GM12878 (cell line): ENCODE results near the gene TOP1. TPM values are rescaled to one million over a fixed set of nuclear protein-coding genes. Genes with fewer than 3 reads are reported as not detected.

Source experiments
- ATAC-seq: fragments of 200-7000 bp; cut with Tn5 transposase; 3 replicates; pipeline ENCODE4 v1.9.1; 2020; ENCODE audit warnings: mild to moderate bottlenecking, moderate library complexity
- BruUV-seq: library from RNA; stranded (reverse); fragments of 400-500 nt; replicated peaks from 2 replicates; lab custom pipeline; 2021; lab: Mats Ljungman, UMichigan
- CTCF ChIA-PET: fragments of 300-600 bp; sonication (Branson Sonifier 250); formaldehyde crosslinking; extraction: SDS; loops from one replicate; lab custom pipeline; 2021; ENCODE audit warnings: inconsistent platforms; lab: Yijun Ruan, JAX
- POLR2A ChIA-PET: fragments of 350-600 bp; formaldehyde crosslinking; extraction: SDS; loops from one replicate; lab custom pipeline; 2021; ENCODE audit warnings: inconsistent platforms; lab: Charles Lee
- RAD21 ChIA-PET: fragments of 300-600 bp; sonication (Branson Sonifier 250); formaldehyde crosslinking; loops from one replicate; lab custom pipeline; 2023; ENCODE audit warnings: antibody characterized with exemption; ENCODE audit not compliant: unreplicated experiment; lab: Charles Lee
- SMC1A ChIA-PET: fragments of 300-600 bp; sonication (Branson Sonifier 250); formaldehyde crosslinking; loops from one replicate; lab custom pipeline; 2023; ENCODE audit not compliant: unreplicated experiment, uncharacterized antibody; lab: Charles Lee
- DNase-seq: peaks from one replicate; pipeline ENCODE4 v3.0.0-alpha.2; 2011; ENCODE audit warnings: low read depth, low spot score
- FAIRE-seq: peaks from 3 replicates; lab custom pipeline; 2011; peaks lifted over from hg19 to GRCh38; lab: Jason Lieb, UNC
- H2AFZ ChIP-seq: 2 replicates; pipeline ENCODE4 v1.6.0; 2011; ENCODE audit warnings: low read depth, low read length, control low read depth; ENCODE audit not compliant: control insufficient read depth
- H3K27ac ChIP-seq: 2 replicates; pipeline ENCODE4 v1.5.1; 2011; ENCODE audit warnings: control low read depth; ENCODE audit not compliant: control insufficient read depth, insufficient read depth
- H3K27me3 ChIP-seq, 2 experiments: replicated peaks in 1 of 2; 2 replicates each; pipeline versions ENCODE4 v1.6.0 to v1.6.1; 2011; ENCODE audit warnings: low read length in 1 of 2; ENCODE audit not compliant: control insufficient read depth in 2 of 2, insufficient read depth in 2 of 2
- H3K36me3 ChIP-seq, 2 experiments: 2 replicates each; pipeline ENCODE4 v1.5.1; 2011; ENCODE audit warnings: low read length in 1 of 2; ENCODE audit not compliant: control insufficient read depth in 2 of 2, insufficient read depth in 2 of 2
- H3K4me1 ChIP-seq: 2 replicates; pipeline ENCODE4 v1.6.1; 2011; ENCODE audit warnings: mild to moderate bottlenecking, low read length, moderate library complexity, mixed read lengths; ENCODE audit not compliant: control insufficient read depth, insufficient read depth
- H3K4me2 ChIP-seq: 2 replicates; pipeline ENCODE4 v1.6.0; 2011; ENCODE audit warnings: control low read depth; ENCODE audit not compliant: control insufficient read depth, insufficient read depth
- H3K4me3 ChIP-seq: fragments of 200-600 bp; sonication (generic); 2 replicates; pipeline ENCODE4 v1.5.1; 2016
- H3K79me2 ChIP-seq: 2 replicates; pipeline ENCODE4 v1.6.0; 2011; ENCODE audit warnings: low read length; ENCODE audit not compliant: control insufficient read depth, insufficient read depth
- H3K9ac ChIP-seq: 2 replicates; pipeline ENCODE4 v1.8.0; 2011; ENCODE audit warnings: low read length, control low read depth, mixed read lengths; ENCODE audit not compliant: control insufficient read depth, insufficient read depth
- H3K9me3 ChIP-seq: replicated peaks from 3 replicates; pipeline ENCODE4 v1.5.1; 2011; ENCODE audit warnings: mild to moderate bottlenecking, low read length; ENCODE audit not compliant: control insufficient read depth, insufficient read depth
- H4K20me1 ChIP-seq: 2 replicates; pipeline ENCODE4 v1.6.0; 2011; ENCODE audit not compliant: control insufficient read depth, insufficient read depth
- BCL11A ChIP-seq: IDR thresholded peaks from 2 replicates; pipeline ENCODE4 v1.6.1; 2011; ENCODE audit warnings: low read depth, low read length
- BRCA1 ChIP-seq: IDR thresholded peaks from 2 replicates; pipeline ENCODE4 v1.6.1; 2011; ENCODE audit warnings: low read depth, low read length, improper control_type of control experiment
- CHD1 ChIP-seq: IDR thresholded peaks from 2 replicates; pipeline ENCODE4 v1.6.1; 2012; ENCODE audit warnings: low read depth, low read length, improper control_type of control experiment
- ETV6 ChIP-seq, 2 experiments: fragments of 450-650 bp in 1 of 2; IDR thresholded peaks in 1 of 2; conservative IDR thresholded peaks in 1 of 2; 2 replicates each; pipeline ENCODE4 v1.6.1; 2014; ENCODE audit warnings: antibody characterized with exemption in 1 of 2, borderline replicate concordance in 1 of 2, low read depth in 1 of 2, mild to moderate bottlenecking in 1 of 2, moderate library complexity in 1 of 2
- HDAC2 ChIP-seq: fragments of 200-600 bp; sonication (generic); IDR thresholded peaks from 2 replicates; pipeline ENCODE4 v1.6.1; 2017
- NBN ChIP-seq: fragments of 450-650 bp; IDR thresholded peaks from 2 replicates; pipeline ENCODE4 v1.6.1; 2016
- POLR2A ChIP-seq: IDR thresholded peaks from 2 replicates; pipeline ENCODE4 v1.6.1; 2011; ENCODE audit warnings: low read depth, mild to moderate bottlenecking, low read length
- POLR2AphosphoS5 ChIP-seq: IDR thresholded peaks from 2 replicates; pipeline ENCODE4 v1.6.1; 2011; ENCODE audit warnings: mild to moderate bottlenecking, low read length, inconsistent platforms
- SMARCA5 ChIP-seq: fragments of 450-650 bp; IDR thresholded peaks from 2 replicates; pipeline ENCODE4 v1.6.1; 2017; ENCODE audit warnings: mild to moderate bottlenecking
- SMC3 ChIP-seq: IDR thresholded peaks from 2 replicates; pipeline ENCODE4 v1.6.1; 2011; ENCODE audit warnings: low read length, improper control_type of control experiment, borderline replicate concordance
- SUZ12 ChIP-seq: fragments of 200-600 bp; sonication (generic); IDR thresholded peaks from one replicate; pipeline ENCODE4 v1.6.1; 2018; ENCODE audit warnings: antibody characterized with exemption, mild to moderate bottlenecking; ENCODE audit not compliant: unreplicated experiment
- WGBS: methylation state at CpG from one replicate; pipeline ENCODE4 v1.1.6; 2016; ENCODE audit warnings: low lambda C conversion rate; ENCODE audit not compliant: insufficient replicate concordance, insufficient coverage; ENCODE audit errors: missing lambda C conversion rate; 5-methylcytosine and 5-hydroxymethylcytosine counted together
- in situ Hi-C: fragments of 300-500 bp; cut with MboI; formaldehyde crosslinking; loops from 9 replicates; pipeline ENCODE4 v1.14.3; 2018; ENCODE audit warnings: mixed read lengths
- intact Hi-C: fragments of 100-400 bp; cut with micrococcal nuclease; formaldehyde crosslinking; loops from one replicate; pipeline ENCODE4 v1.14.2; 2022; ENCODE audit not compliant: unreplicated experiment
- polyA plus RNA-seq, 11 experiments: library from polyadenylated mRNA; depleted of rRNA in 4 of 11; unstranded in 6 of 11; stranded (reverse) in 5 of 11; fragments of >200 nt; fragmentation: Nextera tagmentation in 4 of 11; fragmentation: Illumina TruSeq in 1 of 11; extraction: Ambion mirVana in 4 of 11; extraction: Trizol in 1 of 11; gene quantifications; 1 replicate in 1 of 11; 2 replicates in 10 of 11; pipeline versions ENCODE4 v1.2.1 to v1.2.3, GENCODE V29; 2011 to 2016; ENCODE audit warnings: inconsistent platforms in 2 of 11, missing spikeins in 2 of 11, low read depth in 1 of 11
- total RNA-seq, 4 experiments: library from RNA; depleted of rRNA in 3 of 4; stranded (reverse); fragments of >200 nt in 3 of 4; fragmentation: Illumina TruSeq in 1 of 4; extraction: Trizol in 1 of 4; gene quantifications; 2 replicates each; pipeline versions ENCODE4 v1.2.1 to v1.2.3, GENCODE V29; 2013 to 2021
- TF ChIP-seq, protein P1 (sequence below): IDR thresholded peaks from 2 replicates; pipeline ENCODE4 v1.6.1; 2012; ENCODE audit warnings: improper control_type of control experiment, low read depth, low read length; ENCODE audit not compliant: insufficient replicate concordance
- TF ChIP-seq, protein P2 (sequence below): IDR thresholded peaks from 2 replicates; pipeline ENCODE4 v1.6.1; 2011; ENCODE audit warnings: borderline replicate concordance, low read depth, mild to moderate bottlenecking, moderate library complexity, mixed read lengths, low read length; ENCODE audit not compliant: insufficient read depth; ENCODE audit errors: extremely low read length
- TF ChIP-seq, protein P3 (sequence below): fragments of 450-650 bp; IDR thresholded peaks from 2 replicates; pipeline ENCODE4 v1.6.1; 2017; ENCODE audit warnings: mild to moderate bottlenecking

The TOP1 gene
- total and polyA plus RNA-seq, 10 of the 15 experiments (the other 5 are each of a cell fraction or from before 2014, with no cell fraction given), result 21.5 to 128 (median 47.3) TPM

DNA sequence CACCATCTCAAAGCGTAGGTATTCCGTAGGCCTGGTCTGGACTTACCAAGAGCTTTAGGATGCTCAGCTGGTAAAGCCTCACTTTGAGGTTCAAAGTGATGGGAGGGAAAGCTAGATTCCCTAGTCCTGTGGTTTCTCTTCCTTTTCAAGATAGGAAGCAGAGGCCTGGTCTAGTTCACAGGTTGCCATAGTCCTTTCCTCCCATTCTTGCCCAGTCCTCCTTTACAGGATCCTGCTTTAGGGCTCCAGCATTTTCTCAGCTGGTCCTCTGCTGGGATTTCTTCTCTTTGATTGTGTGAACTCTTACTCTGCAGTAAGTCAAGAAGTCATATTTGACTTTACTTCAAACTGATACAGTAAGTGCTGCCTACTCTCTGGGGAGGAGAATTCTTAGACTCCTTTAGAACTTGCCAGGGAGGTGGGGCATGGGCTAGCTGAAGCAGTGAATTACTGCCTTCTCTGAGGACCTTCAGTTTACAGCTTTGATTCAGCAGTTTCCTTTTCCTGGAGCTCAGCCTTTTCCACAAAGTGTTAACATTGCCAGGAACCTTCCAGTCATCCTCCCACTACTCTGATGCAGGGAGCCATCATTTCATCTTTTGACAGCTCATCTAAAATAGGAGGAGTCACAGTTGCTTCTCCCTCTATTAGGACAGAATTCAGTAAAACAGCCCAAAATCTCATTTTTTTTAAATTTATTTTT is 65.9 kb downstream of the TOP1 start:
- ChIA-PET POLR2A (interaction anchor here (0.5 to 4.0 kb wide), 3 partner anchors 103 to 462 kb away, joined by 3 to 24 read pairs (median 3); no protein-coding TSS in a partner anchor), RAD21 (interaction anchor here (0.6 to 7.1 kb wide), 29 partner anchors 9 to 1825 kb away, joined by 3 to 111 read pairs (median 4); no protein-coding TSS in a partner anchor), CTCF (interaction anchor here (0.6 to 10.1 kb wide), 31 partner anchors 9 to 245 kb away, joined by 3 to 326 read pairs (median 10); partner anchors contain the start of gene LPIN3), SMC1A (interaction anchor here (0.6 to 6.7 kb wide), 27 partner anchors 10 to 250 kb away, joined by 3 to 161 read pairs (median 6); no protein-coding TSS in a partner anchor)
- Histone ChIP-seq H3K36me3 (peaks cover 18 to 31% of the 10 kb centered on the region in 2 experiments), H3K4me1 (no peaks in the 10 kb centered on the region), H2AFZ (no peak overlapping the region), H3K27ac (no peak overlapping the region), H3K9ac (no peak overlapping the region), H3K4me3 (no peak overlapping the region), H3K79me2 (no peaks in the 10 kb centered on the region), H3K9me3 (no peaks in the 10 kb centered on the region), H3K27me3 (no peaks in the 10 kb centered on the region), H3K4me2 (no peak overlapping the region), H4K20me1 (no peaks in the 10 kb centered on the region)
- FAIRE-seq (no peak), DNase-seq (no peak), ATAC-seq (peak; percentile 18; the same call in 2 of the 3 replicates)
- in situ Hi-C loops (loop anchor here (5.0 to 25.0 kb wide), 2 partner anchors 122 to 357 kb away; no protein-coding TSS in a partner anchor), intact Hi-C loops (loop anchor here (1.0 to 5.0 kb wide), 3 partner anchors 104 to 248 kb away; partner anchors contain the start of gene LPIN3)
- TF ChIP-seq CHD1, result no peak
- TF ChIP-seq POLR2AphosphoS5, result no peak
- no peak for TF ChIP-seq ETV6 (conservative IDR thresholded peaks at IDR 0.05 in 1 of 2, IDR thresholded peaks at IDR 0.05 in 1 of 2; ENCODE audit: borderline replicate concordance in 1 of 2, low read depth in 1 of 2)
- TF ChIP-seq, protein P1, sequence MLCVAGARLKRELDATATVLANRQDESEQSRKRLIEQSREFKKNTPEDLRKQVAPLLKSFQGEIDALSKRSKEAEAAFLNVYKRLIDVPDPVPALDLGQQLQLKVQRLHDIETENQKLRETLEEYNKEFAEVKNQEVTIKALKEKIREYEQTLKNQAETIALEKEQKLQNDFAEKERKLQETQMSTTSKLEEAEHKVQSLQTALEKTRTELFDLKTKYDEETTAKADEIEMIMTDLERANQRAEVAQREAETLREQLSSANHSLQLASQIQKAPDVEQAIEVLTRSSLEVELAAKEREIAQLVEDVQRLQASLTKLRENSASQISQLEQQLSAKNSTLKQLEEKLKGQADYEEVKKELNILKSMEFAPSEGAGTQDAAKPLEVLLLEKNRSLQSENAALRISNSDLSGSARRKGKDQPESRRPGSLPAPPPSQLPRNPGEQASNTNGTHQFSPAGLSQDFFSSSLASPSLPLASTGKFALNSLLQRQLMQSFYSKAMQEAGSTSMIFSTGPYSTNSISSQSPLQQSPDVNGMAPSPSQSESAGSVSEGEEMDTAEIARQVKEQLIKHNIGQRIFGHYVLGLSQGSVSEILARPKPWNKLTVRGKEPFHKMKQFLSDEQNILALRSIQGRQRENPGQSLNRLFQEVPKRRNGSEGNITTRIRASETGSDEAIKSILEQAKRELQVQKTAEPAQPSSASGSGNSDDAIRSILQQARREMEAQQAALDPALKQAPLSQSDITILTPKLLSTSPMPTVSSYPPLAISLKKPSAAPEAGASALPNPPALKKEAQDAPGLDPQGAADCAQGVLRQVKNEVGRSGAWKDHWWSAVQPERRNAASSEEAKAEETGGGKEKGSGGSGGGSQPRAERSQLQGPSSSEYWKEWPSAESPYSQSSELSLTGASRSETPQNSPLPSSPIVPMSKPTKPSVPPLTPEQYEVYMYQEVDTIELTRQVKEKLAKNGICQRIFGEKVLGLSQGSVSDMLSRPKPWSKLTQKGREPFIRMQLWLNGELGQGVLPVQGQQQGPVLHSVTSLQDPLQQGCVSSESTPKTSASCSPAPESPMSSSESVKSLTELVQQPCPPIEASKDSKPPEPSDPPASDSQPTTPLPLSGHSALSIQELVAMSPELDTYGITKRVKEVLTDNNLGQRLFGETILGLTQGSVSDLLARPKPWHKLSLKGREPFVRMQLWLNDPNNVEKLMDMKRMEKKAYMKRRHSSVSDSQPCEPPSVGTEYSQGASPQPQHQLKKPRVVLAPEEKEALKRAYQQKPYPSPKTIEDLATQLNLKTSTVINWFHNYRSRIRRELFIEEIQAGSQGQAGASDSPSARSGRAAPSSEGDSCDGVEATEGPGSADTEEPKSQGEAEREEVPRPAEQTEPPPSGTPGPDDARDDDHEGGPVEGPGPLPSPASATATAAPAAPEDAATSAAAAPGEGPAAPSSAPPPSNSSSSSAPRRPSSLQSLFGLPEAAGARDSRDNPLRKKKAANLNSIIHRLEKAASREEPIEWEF, result no peak
- no peak for TF ChIP-seq NBN
- TF ChIP-seq BRCA1, result no peak
- no peak for TF ChIP-seq HDAC2
- no peak for TF ChIP-seq SMARCA5
- TF ChIP-seq, protein P2, sequence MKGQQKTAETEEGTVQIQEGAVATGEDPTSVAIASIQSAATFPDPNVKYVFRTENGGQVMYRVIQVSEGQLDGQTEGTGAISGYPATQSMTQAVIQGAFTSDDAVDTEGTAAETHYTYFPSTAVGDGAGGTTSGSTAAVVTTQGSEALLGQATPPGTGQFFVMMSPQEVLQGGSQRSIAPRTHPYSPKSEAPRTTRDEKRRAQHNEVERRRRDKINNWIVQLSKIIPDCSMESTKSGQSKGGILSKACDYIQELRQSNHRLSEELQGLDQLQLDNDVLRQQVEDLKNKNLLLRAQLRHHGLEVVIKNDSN, result no peak
- TF ChIP-seq BCL11A, result no peak
- no peak for TF ChIP-seq POLR2A
- no peak for TF ChIP-seq SMC3
- TF ChIP-seq, protein P3, sequence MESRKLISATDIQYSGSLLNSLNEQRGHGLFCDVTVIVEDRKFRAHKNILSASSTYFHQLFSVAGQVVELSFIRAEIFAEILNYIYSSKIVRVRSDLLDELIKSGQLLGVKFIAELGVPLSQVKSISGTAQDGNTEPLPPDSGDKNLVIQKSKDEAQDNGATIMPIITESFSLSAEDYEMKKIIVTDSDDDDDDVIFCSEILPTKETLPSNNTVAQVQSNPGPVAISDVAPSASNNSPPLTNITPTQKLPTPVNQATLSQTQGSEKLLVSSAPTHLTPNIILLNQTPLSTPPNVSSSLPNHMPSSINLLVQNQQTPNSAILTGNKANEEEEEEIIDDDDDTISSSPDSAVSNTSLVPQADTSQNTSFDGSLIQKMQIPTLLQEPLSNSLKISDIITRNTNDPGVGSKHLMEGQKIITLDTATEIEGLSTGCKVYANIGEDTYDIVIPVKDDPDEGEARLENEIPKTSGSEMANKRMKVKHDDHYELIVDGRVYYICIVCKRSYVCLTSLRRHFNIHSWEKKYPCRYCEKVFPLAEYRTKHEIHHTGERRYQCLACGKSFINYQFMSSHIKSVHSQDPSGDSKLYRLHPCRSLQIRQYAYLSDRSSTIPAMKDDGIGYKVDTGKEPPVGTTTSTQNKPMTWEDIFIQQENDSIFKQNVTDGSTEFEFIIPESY, result no peak
- no peak for TF ChIP-seq SUZ12
- no TSS peak for BruUV-seq
- 100% methylated on average over 2 of the region's 2 CpGs for WGBS
